IMR-90 (cell line): ENCODE measurements around the gene IRGQ. TPM values are rescaled to one million over a fixed set of nuclear protein-coding genes. Genes with fewer than 3 reads are reported as not detected.

Experiments
- ATAC-seq: fragments of 200-7000 bp; cut with Tn5 transposase; 2 replicates; pipeline ENCODE4 v1.9.1; 2020; ENCODE audit warnings: low read depth, mild to moderate bottlenecking, moderate library complexity
- BruUV-seq: library from RNA; stranded (reverse); fragments of 400-500 nt; replicated peaks from 2 replicates; lab custom pipeline; 2021; lab: Mats Ljungman, UMichigan
- CTCF ChIA-PET: fragments of 300-600 bp; formaldehyde crosslinking; extraction: SDS; loops from one replicate; lab custom pipeline; 2021; ENCODE audit warnings: antibody characterized with exemption; lab: Yijun Ruan, JAX
- POLR2A ChIA-PET: fragments of 300-600 bp; sonication (Branson Sonifier 250); formaldehyde crosslinking; loops from one replicate; lab custom pipeline; 2022; ENCODE audit warnings: antibody characterized with exemption; ENCODE audit not compliant: unreplicated experiment; lab: Charles Lee
- DNase-seq: peaks from one replicate; pipeline ENCODE4 v3.0.0; 2013
- H2AFZ ChIP-seq: replicated peaks from 2 replicates; pipeline ENCODE3; 2013; ENCODE audit warnings: low read length, mild to moderate bottlenecking; ENCODE audit not compliant: poor library complexity
- H2AK5ac ChIP-seq: 2 replicates; pipeline ENCODE4 v1.6.1; 2013; ENCODE audit warnings: low read depth, low read length, inconsistent platforms
- H2AK9ac ChIP-seq: replicated peaks from 2 replicates; pipeline ENCODE3; 2013; ENCODE audit warnings: mild to moderate bottlenecking, low read depth, low read length, moderate library complexity; ENCODE audit not compliant: poor library complexity
- H2BK120ac ChIP-seq: 2 replicates; pipeline ENCODE4 v1.6.1; 2013; ENCODE audit warnings: low read depth, low read length, inconsistent platforms
- H2BK15ac ChIP-seq: 3 replicates; pipeline ENCODE4 v1.6.1; 2013; ENCODE audit warnings: low read depth, low read length, inconsistent platforms
- H2BK20ac ChIP-seq: 2 replicates; pipeline ENCODE4 v1.6.1; 2013; ENCODE audit warnings: low read depth, mild to moderate bottlenecking, inconsistent platforms, low read length, moderate library complexity
- H2BK5ac ChIP-seq: 2 replicates; pipeline ENCODE4 v1.6.1; 2013; ENCODE audit warnings: mild to moderate bottlenecking, low read depth, low read length, inconsistent platforms; ENCODE audit not compliant: poor library complexity, severe bottlenecking
- H3K14ac ChIP-seq: replicated peaks from 2 replicates; pipeline ENCODE4 v1.6.1; 2013; ENCODE audit warnings: low read depth, low read length, inconsistent platforms
- H3K18ac ChIP-seq: 2 replicates; pipeline ENCODE4 v1.6.1; 2013; ENCODE audit warnings: low read depth, low read length, control low read depth
- H3K23ac ChIP-seq: 2 replicates; pipeline ENCODE4 v1.6.1; 2013; ENCODE audit warnings: low read depth, low read length, inconsistent platforms
- H3K27ac ChIP-seq: 2 replicates; pipeline ENCODE4 v1.5.1; 2013; ENCODE audit warnings: mild to moderate bottlenecking, control low read depth, low read length; ENCODE audit not compliant: insufficient read depth
- H3K27me3 ChIP-seq: 2 replicates; pipeline ENCODE4 v1.6.1; 2013; ENCODE audit warnings: low read length; ENCODE audit not compliant: control insufficient read depth, insufficient read depth
- H3K36me3 ChIP-seq: 2 replicates; pipeline ENCODE4 v1.6.1; 2013; ENCODE audit warnings: low read length, mixed read lengths; ENCODE audit not compliant: control insufficient read depth, insufficient read depth
- H3K4ac ChIP-seq: 2 replicates; pipeline ENCODE4 v1.6.1; 2013; ENCODE audit warnings: low read depth, low read length, inconsistent platforms
- H3K4me1 ChIP-seq: 2 replicates; pipeline ENCODE4 v1.6.1; 2013; ENCODE audit warnings: low read length, mixed read lengths; ENCODE audit not compliant: control insufficient read depth, insufficient read depth
- H3K4me2 ChIP-seq: 2 replicates; pipeline ENCODE4 v1.6.1; 2013; ENCODE audit warnings: low read depth, mild to moderate bottlenecking, control low read depth, low read length, moderate library complexity
- H3K4me3 ChIP-seq: 2 replicates; pipeline ENCODE4 v1.5.1; 2013; ENCODE audit warnings: low read depth, mild to moderate bottlenecking, control low read depth, low read length, moderate library complexity; ENCODE audit not compliant: insufficient read depth
- H3K56ac ChIP-seq: 2 replicates; pipeline ENCODE4 v1.6.1; 2013; ENCODE audit warnings: low read length, inconsistent platforms; ENCODE audit not compliant: insufficient read depth; ENCODE audit errors: extremely low read depth
- H3K79me1 ChIP-seq, 2 experiments: 2 replicates each; pipeline ENCODE4 v1.6.1; 2013; ENCODE audit warnings: low read length in 2 of 2, inconsistent platforms in 1 of 2, low read depth in 1 of 2
- H3K9ac ChIP-seq: 2 replicates; pipeline ENCODE4 v1.6.1; 2013; ENCODE audit warnings: low read depth, low read length, control low read depth
- H3K9me1 ChIP-seq: 2 replicates; pipeline ENCODE4 v1.6.1; 2013; ENCODE audit warnings: low read length, inconsistent platforms; ENCODE audit not compliant: insufficient read depth
- H3K9me3 ChIP-seq: 2 replicates; pipeline ENCODE4 v1.6.1; 2013; ENCODE audit warnings: low read length; ENCODE audit not compliant: control insufficient read depth, insufficient read depth
- H4K20me1 ChIP-seq: 2 replicates; pipeline ENCODE4 v1.6.1; 2013; ENCODE audit warnings: low read length, inconsistent platforms; ENCODE audit not compliant: insufficient read depth
- H4K5ac ChIP-seq: 2 replicates; pipeline ENCODE4 v1.6.1; 2013; ENCODE audit warnings: mild to moderate bottlenecking, low read depth, low read length, control low read depth
- H4K8ac ChIP-seq, 2 experiments: 2 replicates each; pipeline ENCODE4 v1.6.1; 2013; ENCODE audit warnings: low read depth in 2 of 2, low read length in 2 of 2, control low read depth in 1 of 2, inconsistent platforms in 1 of 2
- H4K91ac ChIP-seq: 2 replicates; pipeline ENCODE4 v1.6.1; 2013; ENCODE audit warnings: low read depth, low read length, inconsistent platforms; ENCODE audit not compliant: insufficient read depth
- BHLHE40 ChIP-seq: fragments of 150-350 bp; IDR thresholded peaks from 2 replicates; pipeline ENCODE4 v1.6.1; 2016; ENCODE audit warnings: mild to moderate bottlenecking, low read depth, low read length
- CEBPB ChIP-seq: IDR thresholded peaks from 2 replicates; pipeline ENCODE4 v1.6.1; 2012; ENCODE audit warnings: low read depth, low read length, improper control_type of control experiment
- CHD1 ChIP-seq: IDR thresholded peaks from 2 replicates; pipeline ENCODE4 v1.6.1; 2012; ENCODE audit warnings: low read depth, low read length, improper control_type of control experiment
- FOS ChIP-seq: fragments of 150-350 bp; IDR thresholded peaks from 2 replicates; pipeline ENCODE4 v1.6.1; 2016; ENCODE audit warnings: low read depth, low read length
- MAZ ChIP-seq: IDR thresholded peaks from 2 replicates; pipeline ENCODE4 v1.6.1; 2012; ENCODE audit warnings: low read depth, mild to moderate bottlenecking, low read length, improper control_type of control experiment, moderate library complexity, borderline replicate concordance
- MXI1 ChIP-seq: IDR thresholded peaks from 2 replicates; pipeline ENCODE4 v1.6.1; 2012; ENCODE audit warnings: low read depth, mild to moderate bottlenecking, low read length, moderate library complexity, borderline replicate concordance
- POLR2A ChIP-seq: IDR thresholded peaks from 2 replicates; pipeline ENCODE4 v1.6.1; 2012; ENCODE audit warnings: mild to moderate bottlenecking, low read depth, low read length
- RAD21 ChIP-seq: IDR thresholded peaks from 2 replicates; pipeline ENCODE4 v1.6.1; 2012; ENCODE audit warnings: low read length, improper control_type of control experiment
- RFX5 ChIP-seq: IDR thresholded peaks from 2 replicates; pipeline ENCODE4 v1.8.0; 2012; ENCODE audit warnings: low read depth, mild to moderate bottlenecking, low read length, moderate library complexity
- WGBS, 2 experiments: methylation state at CpG; one replicate each; pipeline versions ENCODE4 v1.1.5 to v1.1.7; 2013; ENCODE audit warnings: missing lambda C conversion rate in 2 of 2; ENCODE audit not compliant: insufficient read length in 1 of 2; ENCODE audit errors: extremely low coverage in 2 of 2; 5-methylcytosine and 5-hydroxymethylcytosine counted together
- dilution Hi-C: fragments of 300-500 bp; cut with HindIII; formaldehyde crosslinking; loops from one replicate; pipeline ENCODE4 v1.14.3; 2018; ENCODE audit warnings: low sequenced_read_pairs; ENCODE audit not compliant: unreplicated experiment
- in situ Hi-C: fragments of 300-500 bp; cut with MboI; formaldehyde crosslinking; loops from 3 replicates; pipeline ENCODE4 v1.14.3; 2019; ENCODE audit warnings: low sequenced_read_pairs, inconsistent platforms, mixed read lengths
- intact Hi-C: fragments of 100-400 bp; cut with micrococcal nuclease; formaldehyde crosslinking; loops from 2 replicates; pipeline ENCODE4 v1.10.0; 2022
- polyA plus RNA-seq, 3 experiments: library from polyadenylated mRNA; depleted of rRNA; stranded (reverse); fragments of >200 nt; gene quantifications; 2 replicates each; pipeline ENCODE4 v1.2.3, GENCODE V29; 2012; ENCODE audit warnings: low replicate concordance in 1 of 3
- total RNA-seq: library from RNA; depleted of rRNA; stranded (reverse); fragments of >200 nt; gene quantifications from 2 replicates; pipeline ENCODE4 v1.2.3, GENCODE V29; 2012
- TF ChIP-seq, protein P1 (sequence below): conservative IDR thresholded peaks from 2 replicates; pipeline ENCODE4 v1.5.1; 2012; ENCODE audit warnings: mild to moderate bottlenecking, low read depth, low read length, improper control_type of control experiment
- TF ChIP-seq, protein P2 (sequence below): fragments of 150-350 bp; IDR thresholded peaks from 2 replicates; pipeline ENCODE4 v1.6.1; 2016; ENCODE audit warnings: low read depth, mild to moderate bottlenecking, low read length, moderate library complexity, borderline replicate concordance

IRGQ gene
- total and polyA plus RNA-seq, 2 of the 4 experiments (the other 2 are of a cell fraction), result 9.0 to 9.9 TPM

DNA sequence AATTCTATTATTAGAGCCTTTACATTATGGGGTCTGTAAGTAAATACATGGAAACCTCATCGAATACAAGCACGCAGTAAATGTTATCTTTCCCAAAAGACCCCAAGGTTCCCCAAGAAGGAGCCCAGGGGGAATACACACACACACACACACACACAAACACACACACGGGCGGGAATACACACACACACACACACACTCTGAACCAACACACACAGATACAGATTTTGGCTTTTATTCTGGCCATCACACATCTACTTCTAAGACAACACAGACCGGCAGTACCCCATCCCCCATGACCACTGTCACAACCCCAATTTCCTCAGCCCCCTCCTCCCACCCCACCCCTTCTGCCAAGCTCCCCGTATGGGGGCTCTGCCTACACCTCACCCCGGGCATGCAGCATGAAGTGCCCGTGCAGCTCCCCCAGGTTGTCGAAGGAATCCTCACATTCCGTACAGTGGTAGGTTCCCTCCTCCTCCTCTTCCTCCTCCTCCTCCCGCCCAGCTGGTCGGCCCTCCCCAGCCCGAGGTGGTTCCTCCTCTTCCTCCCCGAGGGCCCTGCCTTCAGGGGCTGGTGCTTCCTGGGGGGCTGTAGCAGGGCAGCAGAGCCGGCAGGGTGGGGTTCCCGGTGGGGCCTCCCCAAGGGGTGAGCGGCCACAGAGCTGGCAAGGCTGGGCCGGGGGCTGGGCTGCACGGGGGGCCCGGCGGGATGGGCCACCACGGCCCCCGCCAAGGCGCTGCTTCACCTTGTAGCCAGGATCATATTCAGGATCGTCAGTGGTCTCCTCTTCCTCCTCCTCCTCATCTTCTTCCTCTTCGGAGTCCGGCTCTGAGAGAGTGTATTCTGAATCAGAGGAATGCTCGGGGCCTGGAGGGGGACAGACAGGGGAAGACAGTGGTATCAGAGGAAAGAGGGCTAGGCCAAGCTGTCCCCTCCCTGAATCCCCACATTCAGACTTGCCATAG is 11.6 kb upstream of the IRGQ start:
- dilution Hi-C loops (no loop called here), intact Hi-C loops (no loop called here), in situ Hi-C loops (no loop called here)
- peaks cover 9% of the 10 kb centered on the region for H3K9me1 ChIP-seq
- H3K4ac ChIP-seq, result no peak overlapping the region
- no peak overlapping the region for H2BK120ac ChIP-seq
- H3K79me1 ChIP-seq, result peaks cover 22 to 46% of the 10 kb centered on the region in 2 experiments
- H2BK5ac ChIP-seq, result no peak overlapping the region
- ATAC-seq (no peak), DNase-seq (no peak)
- no peak overlapping the region for H3K4me2 ChIP-seq
- H3K4me1 ChIP-seq, result no peaks in the 10 kb centered on the region
- H3K56ac ChIP-seq, result no peak overlapping the region
- H2BK15ac ChIP-seq, result no peak overlapping the region
- ChIA-PET POLR2A (no interaction called here), CTCF (no interaction called here)
- H2AFZ ChIP-seq, result no peak overlapping the region
- H4K91ac ChIP-seq, result no peak overlapping the region
- H2BK20ac ChIP-seq, result no peak overlapping the region
- H3K9me3 ChIP-seq, result no peaks in the 10 kb centered on the region
- peaks cover 23% of the 10 kb centered on the region for H3K36me3 ChIP-seq
- H3K27me3 ChIP-seq, result no peaks in the 10 kb centered on the region
- H3K23ac ChIP-seq, result no peak overlapping the region
- H3K9ac ChIP-seq, result no peak overlapping the region
- H4K5ac ChIP-seq, result no peak overlapping the region
- H4K20me1 ChIP-seq, result peaks cover 17% of the 10 kb centered on the region
- no peak overlapping the region for H3K27ac ChIP-seq
- H3K18ac ChIP-seq, result no peak overlapping the region
- 93% methylated on average over 7 of the region's 28 CpGs; no CpG with 5 or more reads in 1 of the 2 experiments for WGBS, 2 experiments
- no peak overlapping the region for H3K4me3 ChIP-seq
- no peak overlapping the region for H4K8ac ChIP-seq
- H2AK9ac ChIP-seq, result peak overlapping the region; percentile 55
- no peak overlapping the region for H2AK5ac ChIP-seq
- no TSS peak for BruUV-seq
- TF ChIP-seq MXI1, result no peak
- TF ChIP-seq, protein P1, sequence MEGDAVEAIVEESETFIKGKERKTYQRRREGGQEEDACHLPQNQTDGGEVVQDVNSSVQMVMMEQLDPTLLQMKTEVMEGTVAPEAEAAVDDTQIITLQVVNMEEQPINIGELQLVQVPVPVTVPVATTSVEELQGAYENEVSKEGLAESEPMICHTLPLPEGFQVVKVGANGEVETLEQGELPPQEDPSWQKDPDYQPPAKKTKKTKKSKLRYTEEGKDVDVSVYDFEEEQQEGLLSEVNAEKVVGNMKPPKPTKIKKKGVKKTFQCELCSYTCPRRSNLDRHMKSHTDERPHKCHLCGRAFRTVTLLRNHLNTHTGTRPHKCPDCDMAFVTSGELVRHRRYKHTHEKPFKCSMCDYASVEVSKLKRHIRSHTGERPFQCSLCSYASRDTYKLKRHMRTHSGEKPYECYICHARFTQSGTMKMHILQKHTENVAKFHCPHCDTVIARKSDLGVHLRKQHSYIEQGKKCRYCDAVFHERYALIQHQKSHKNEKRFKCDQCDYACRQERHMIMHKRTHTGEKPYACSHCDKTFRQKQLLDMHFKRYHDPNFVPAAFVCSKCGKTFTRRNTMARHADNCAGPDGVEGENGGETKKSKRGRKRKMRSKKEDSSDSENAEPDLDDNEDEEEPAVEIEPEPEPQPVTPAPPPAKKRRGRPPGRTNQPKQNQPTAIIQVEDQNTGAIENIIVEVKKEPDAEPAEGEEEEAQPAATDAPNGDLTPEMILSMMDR, result no peak
- TF ChIP-seq POLR2A, result no peak
- no peak for TF ChIP-seq MAZ
- TF ChIP-seq CEBPB, result no peak
- no peak for TF ChIP-seq RAD21
- TF ChIP-seq RFX5, result no peak
- TF ChIP-seq, protein P2, sequence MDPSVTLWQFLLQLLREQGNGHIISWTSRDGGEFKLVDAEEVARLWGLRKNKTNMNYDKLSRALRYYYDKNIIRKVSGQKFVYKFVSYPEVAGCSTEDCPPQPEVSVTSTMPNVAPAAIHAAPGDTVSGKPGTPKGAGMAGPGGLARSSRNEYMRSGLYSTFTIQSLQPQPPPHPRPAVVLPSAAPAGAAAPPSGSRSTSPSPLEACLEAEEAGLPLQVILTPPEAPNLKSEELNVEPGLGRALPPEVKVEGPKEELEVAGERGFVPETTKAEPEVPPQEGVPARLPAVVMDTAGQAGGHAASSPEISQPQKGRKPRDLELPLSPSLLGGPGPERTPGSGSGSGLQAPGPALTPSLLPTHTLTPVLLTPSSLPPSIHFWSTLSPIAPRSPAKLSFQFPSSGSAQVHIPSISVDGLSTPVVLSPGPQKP, result no peak
- TF ChIP-seq FOS, result no peak
- TF ChIP-seq BHLHE40, result no peak
- no peak for TF ChIP-seq CHD1
- no peak overlapping the region for H3K14ac ChIP-seq
